ENCODE measurements around the gene SLC18A2.

The SLC18A2 gene

GRCh38 chr10:117313641-117314040 is 72.7 kb downstream of the SLC18A2 start:
- no peak for DNase-seq (ENCODE audit: low read depth)

GRCh38 chr10:117316701-117317100 is 75.8 kb downstream of the SLC18A2 start:
- DNase-seq (ENCODE audit: low read depth): no peak

- no peak for DNase-seq (ENCODE audit: low read depth)
Measured at GRCh38 chr10:117318909-117319308, 78.0 kb downstream of the SLC18A2 start.

- DNase-seq (ENCODE audit: low read depth): no peak
Measured at GRCh38 chr10:117320050-117320665, 79.2 kb downstream of the SLC18A2 start.

GRCh38 chr10:117322260-117322659 is 81.3 kb downstream of the SLC18A2 start:
- no peak for DNase-seq (ENCODE audit: low read depth)

- DNase-seq (ENCODE audit: low read depth): no peak
Measured at GRCh38 chr10:117324367-117324766, 83.5 kb downstream of the SLC18A2 start.

- no peak for DNase-seq (ENCODE audit: low read depth)
Measured at GRCh38 chr10:117327262-117327661, 86.3 kb downstream of the SLC18A2 start.

All from T follicular helper cell (primary cell).